ENCODE data around the gene DOK3. TPM values are rescaled to one million over a fixed set of nuclear protein-coding genes. Genes with fewer than 3 reads are reported as not detected.
A peak's percentile ranks its signal among the peaks of the same experiment; 100 is the strongest.

DOK3 gene
- total and polyA plus RNA-seq, 2 of the 13 experiments (the other 11 are each of a cell fraction or from before 2014, with no cell fraction given), result 1.4 to 1.5 TPM

DNA sequence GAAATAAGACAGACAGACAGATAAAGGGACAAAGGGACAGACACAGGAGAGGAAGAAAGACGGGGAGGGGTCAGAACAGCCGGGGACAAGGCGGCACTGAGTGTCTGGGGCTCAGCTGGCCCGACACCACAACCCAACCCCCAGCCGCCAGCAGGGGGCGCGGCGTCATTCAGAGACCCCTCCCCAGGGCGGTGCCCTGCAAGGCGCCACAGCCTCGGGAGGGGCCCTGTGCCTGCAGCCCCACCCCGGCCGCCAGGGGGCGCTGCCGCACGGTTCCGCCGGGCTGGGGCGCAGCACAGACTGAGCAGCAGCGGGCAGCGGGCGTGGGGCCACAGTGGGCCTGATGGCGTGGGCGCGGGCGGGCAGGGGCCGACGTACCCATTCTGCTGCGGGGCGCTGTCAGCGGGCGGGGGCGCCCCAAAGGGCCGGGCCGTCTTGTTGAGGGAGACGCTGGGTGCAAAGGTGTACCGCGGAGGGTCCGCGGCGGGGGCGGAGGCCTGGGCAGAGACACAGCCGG, 18.1 kb downstream of the DOK3 start (continued):
- TF ChIP-seq XRCC5 (optimal IDR thresholded peaks at IDR 0.05; ENCODE audit: low read length), result peak; percentile 93
- peak; percentile 96 for TF ChIP-seq ZBTB7A (CRISPR knock-in tag; IDR thresholded peaks at IDR 0.05)
- TF ChIP-seq ZNF138 (CRISPR knock-in tag; IDR thresholded peaks at IDR 0.05; ENCODE audit: low read depth), result 0 out of 2 replicates have a peak, but pooled peaks have one; percentile 42
- TF ChIP-seq, protein P1, sequence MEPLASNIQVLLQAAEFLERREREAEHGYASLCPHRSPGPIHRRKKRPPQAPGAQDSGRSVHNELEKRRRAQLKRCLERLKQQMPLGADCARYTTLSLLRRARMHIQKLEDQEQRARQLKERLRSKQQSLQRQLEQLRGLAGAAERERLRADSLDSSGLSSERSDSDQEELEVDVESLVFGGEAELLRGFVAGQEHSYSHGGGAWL (CRISPR knock-in tag; IDR thresholded peaks at IDR 0.05), result no peak
- peak; percentile 37; the same call in 1 of the 2 replicates for TF ChIP-seq SAP130 (CRISPR knock-in tag; IDR thresholded peaks at IDR 0.05; ENCODE audit: low read depth)
- no peak for TF ChIP-seq ZNF446 (CRISPR knock-in tag; IDR thresholded peaks at IDR 0.05)
- TF ChIP-seq MYC (CRISPR knock-in tag; IDR thresholded peaks at IDR 0.05; ENCODE audit: borderline replicate concordance), result peak; percentile 52; the same call in 1 of the 2 replicates
- TF ChIP-seq FOXA3 (CRISPR knock-in tag; IDR thresholded peaks at IDR 0.05), result peak; percentile 29; the same call in 1 of the 2 replicates
- TF ChIP-seq ERF (CRISPR knock-in tag; IDR thresholded peaks at IDR 0.05), result 0 out of 2 replicates have a peak, but pooled peaks have one; percentile 28
- peak; percentile 51; the same call in 1 of the 2 replicates for TF ChIP-seq GABPB1 (CRISPR knock-in tag; IDR thresholded peaks at IDR 0.05)
- no peak for TF ChIP-seq HMG20B (CRISPR knock-in tag; conservative IDR thresholded peaks at IDR 0.05)
- TF ChIP-seq, protein P2, sequence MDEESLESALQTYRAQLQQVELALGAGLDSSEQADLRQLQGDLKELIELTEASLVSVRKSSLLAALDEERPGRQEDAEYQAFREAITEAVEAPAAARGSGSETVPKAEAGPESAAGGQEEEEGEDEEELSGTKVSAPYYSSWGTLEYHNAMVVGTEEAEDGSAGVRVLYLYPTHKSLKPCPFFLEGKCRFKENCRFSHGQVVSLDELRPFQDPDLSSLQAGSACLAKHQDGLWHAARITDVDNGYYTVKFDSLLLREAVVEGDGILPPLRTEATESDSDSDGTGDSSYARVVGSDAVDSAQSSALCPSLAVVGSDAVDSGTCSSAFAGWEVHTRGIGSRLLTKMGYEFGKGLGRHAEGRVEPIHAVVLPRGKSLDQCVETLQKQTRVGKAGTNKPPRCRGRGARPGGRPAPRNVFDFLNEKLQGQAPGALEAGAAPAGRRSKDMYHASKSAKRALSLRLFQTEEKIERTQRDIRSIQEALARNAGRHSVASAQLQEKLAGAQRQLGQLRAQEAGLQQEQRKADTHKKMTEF (CRISPR knock-in tag; IDR thresholded peaks at IDR 0.05), result 0 out of 2 replicates have a peak, but pooled peaks have one; percentile 24
- no peak for TF ChIP-seq ZNF75D (CRISPR knock-in tag; IDR thresholded peaks at IDR 0.05; ENCODE audit: borderline replicate concordance)
- TF ChIP-seq SP4 (CRISPR knock-in tag; IDR thresholded peaks at IDR 0.05), result peak; percentile 72; the same call in 1 of the 2 replicates
- TF ChIP-seq SRSF1 (optimal IDR thresholded peaks at IDR 0.05; ENCODE audit: low read depth, low read length), result peak; percentile 65
- TF ChIP-seq HNRNPK (IDR thresholded peaks at IDR 0.05; ENCODE audit: low read depth, low read length, poor library complexity, severe bottlenecking), result peak; percentile 84
- TF ChIP-seq KDM6A (CRISPR knock-in tag; IDR thresholded peaks at IDR 0.05; ENCODE audit: low read depth), result no peak
- TF ChIP-seq, protein P3, sequence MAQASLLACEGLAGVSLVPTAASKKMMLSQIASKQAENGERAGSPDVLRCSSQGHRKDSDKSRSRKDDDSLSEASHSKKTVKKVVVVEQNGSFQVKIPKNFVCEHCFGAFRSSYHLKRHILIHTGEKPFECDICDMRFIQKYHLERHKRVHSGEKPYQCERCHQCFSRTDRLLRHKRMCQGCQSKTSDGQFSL (CRISPR knock-in tag; IDR thresholded peaks at IDR 0.05), result peak; percentile 62
- TF ChIP-seq MAX (IDR thresholded peaks at IDR 0.05), result peak; percentile 27; the same call in 1 of the 2 replicates
- TF ChIP-seq, protein P4, sequence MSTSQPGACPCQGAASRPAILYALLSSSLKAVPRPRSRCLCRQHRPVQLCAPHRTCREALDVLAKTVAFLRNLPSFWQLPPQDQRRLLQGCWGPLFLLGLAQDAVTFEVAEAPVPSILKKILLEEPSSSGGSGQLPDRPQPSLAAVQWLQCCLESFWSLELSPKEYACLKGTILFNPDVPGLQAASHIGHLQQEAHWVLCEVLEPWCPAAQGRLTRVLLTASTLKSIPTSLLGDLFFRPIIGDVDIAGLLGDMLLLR (CRISPR knock-in tag; IDR thresholded peaks at IDR 0.05), result no peak
- TF ChIP-seq TFAP4 (IDR thresholded peaks at IDR 0.05; ENCODE audit: borderline replicate concordance, low read depth), result peak; percentile 55; the same call in 1 of the 2 replicates
- TF ChIP-seq, protein P5, sequence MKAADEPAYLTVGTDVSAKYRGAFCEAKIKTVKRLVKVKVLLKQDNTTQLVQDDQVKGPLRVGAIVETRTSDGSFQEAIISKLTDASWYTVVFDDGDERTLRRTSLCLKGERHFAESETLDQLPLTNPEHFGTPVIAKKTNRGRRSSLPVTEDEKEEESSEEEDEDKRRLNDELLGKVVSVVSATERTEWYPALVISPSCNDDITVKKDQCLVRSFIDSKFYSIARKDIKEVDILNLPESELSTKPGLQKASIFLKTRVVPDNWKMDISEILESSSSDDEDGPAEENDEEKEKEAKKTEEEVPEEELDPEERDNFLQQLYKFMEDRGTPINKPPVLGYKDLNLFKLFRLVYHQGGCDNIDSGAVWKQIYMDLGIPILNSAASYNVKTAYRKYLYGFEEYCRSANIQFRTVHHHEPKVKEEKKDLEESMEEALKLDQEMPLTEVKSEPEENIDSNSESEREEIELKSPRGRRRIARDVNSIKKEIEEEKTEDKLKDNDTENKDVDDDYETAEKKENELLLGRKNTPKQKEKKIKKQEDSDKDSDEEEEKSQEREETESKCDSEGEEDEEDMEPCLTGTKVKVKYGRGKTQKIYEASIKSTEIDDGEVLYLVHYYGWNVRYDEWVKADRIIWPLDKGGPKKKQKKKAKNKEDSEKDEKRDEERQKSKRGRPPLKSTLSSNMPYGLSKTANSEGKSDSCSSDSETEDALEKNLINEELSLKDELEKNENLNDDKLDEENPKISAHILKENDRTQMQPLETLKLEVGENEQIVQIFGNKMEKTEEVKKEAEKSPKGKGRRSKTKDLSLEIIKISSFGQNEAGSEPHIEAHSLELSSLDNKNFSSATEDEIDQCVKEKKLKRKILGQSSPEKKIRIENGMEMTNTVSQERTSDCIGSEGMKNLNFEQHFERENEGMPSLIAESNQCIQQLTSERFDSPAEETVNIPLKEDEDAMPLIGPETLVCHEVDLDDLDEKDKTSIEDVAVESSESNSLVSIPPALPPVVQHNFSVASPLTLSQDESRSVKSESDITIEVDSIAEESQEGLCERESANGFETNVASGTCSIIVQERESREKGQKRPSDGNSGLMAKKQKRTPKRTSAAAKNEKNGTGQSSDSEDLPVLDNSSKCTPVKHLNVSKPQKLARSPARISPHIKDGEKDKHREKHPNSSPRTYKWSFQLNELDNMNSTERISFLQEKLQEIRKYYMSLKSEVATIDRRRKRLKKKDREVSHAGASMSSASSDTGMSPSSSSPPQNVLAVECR (CRISPR knock-in tag; IDR thresholded peaks at IDR 0.05; ENCODE audit: borderline replicate concordance), result peak; percentile 38; the same call in 1 of the 2 replicates
